ENCODE measurements around the gene SYDE1. TPM values are rescaled to one million over a fixed set of nuclear protein-coding genes. Genes with fewer than 3 reads are reported as not detected.

Gene SYDE1
- total and polyA plus RNA-seq, 9 donors, result 9.4 to 61.9 (median 31.2) TPM

DNA sequence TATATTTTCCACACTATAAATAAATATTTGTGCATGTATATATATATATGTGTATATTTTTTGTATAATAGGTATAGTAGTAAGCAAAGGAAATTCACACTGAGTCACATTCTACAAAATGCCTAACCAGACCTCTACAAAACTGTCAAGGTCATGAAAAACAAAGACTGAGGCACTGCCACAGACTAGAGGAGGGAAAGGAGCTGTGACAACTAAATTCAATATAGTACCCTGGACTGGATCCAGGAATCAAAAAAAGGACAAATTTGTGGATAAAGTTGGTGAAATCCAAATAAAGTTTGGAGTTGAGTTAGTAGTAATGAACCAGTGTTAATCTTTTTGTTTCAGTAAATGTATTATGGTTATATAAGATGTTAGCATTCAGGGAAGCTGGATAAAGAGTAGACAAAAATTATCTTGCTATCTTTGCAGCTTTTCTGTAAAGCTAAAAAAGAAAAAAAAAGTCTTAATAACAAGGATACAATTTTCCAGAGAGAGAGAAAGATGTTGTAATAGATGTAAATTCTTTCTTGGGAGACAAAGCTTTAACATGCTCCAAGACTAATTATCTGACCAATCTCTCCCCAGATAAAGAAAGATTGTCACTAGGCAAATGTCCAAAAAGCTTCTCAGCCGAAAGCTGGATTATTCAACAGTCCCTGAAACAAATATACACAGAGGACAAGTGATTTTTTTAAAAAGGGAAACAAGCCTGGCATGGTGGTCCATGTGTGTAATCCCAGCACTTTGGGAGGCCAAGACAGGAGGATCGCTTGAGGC is 19.1 kb downstream of the SYDE1 start:
- H3K9me3 ChIP-seq, result no peaks in the 10 kb centered on the region
- H3K27me3 ChIP-seq, result no peaks in the 10 kb centered on the region
- H3K36me3 ChIP-seq, result no peaks in the 10 kb centered on the region
- H3K4me1 ChIP-seq (ENCODE audit: insufficient read depth), result peaks cover 10% of the 10 kb centered on the region
- H3K4me3 ChIP-seq, result peak overlapping the region; percentile 89
- peak overlapping the region in 1 of 2 donors; percentile 94 for H3K27ac ChIP-seq
- 62 to 74% (median 70%) methylated on average over 2 of the region's 2 CpGs for WGBS, 3 donors
- no peak for TF ChIP-seq POLR2A (IDR thresholded peaks at IDR 0.05)
- TF ChIP-seq, protein P1, sequence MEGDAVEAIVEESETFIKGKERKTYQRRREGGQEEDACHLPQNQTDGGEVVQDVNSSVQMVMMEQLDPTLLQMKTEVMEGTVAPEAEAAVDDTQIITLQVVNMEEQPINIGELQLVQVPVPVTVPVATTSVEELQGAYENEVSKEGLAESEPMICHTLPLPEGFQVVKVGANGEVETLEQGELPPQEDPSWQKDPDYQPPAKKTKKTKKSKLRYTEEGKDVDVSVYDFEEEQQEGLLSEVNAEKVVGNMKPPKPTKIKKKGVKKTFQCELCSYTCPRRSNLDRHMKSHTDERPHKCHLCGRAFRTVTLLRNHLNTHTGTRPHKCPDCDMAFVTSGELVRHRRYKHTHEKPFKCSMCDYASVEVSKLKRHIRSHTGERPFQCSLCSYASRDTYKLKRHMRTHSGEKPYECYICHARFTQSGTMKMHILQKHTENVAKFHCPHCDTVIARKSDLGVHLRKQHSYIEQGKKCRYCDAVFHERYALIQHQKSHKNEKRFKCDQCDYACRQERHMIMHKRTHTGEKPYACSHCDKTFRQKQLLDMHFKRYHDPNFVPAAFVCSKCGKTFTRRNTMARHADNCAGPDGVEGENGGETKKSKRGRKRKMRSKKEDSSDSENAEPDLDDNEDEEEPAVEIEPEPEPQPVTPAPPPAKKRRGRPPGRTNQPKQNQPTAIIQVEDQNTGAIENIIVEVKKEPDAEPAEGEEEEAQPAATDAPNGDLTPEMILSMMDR (IDR thresholded peaks at IDR 0.05), result no peak
- no peak for TF ChIP-seq EP300 (IDR thresholded peaks at IDR 0.05)
- DNase-seq, result no peak
- intact Hi-C loops (cut with DNase I), result no loop called here

DNA sequence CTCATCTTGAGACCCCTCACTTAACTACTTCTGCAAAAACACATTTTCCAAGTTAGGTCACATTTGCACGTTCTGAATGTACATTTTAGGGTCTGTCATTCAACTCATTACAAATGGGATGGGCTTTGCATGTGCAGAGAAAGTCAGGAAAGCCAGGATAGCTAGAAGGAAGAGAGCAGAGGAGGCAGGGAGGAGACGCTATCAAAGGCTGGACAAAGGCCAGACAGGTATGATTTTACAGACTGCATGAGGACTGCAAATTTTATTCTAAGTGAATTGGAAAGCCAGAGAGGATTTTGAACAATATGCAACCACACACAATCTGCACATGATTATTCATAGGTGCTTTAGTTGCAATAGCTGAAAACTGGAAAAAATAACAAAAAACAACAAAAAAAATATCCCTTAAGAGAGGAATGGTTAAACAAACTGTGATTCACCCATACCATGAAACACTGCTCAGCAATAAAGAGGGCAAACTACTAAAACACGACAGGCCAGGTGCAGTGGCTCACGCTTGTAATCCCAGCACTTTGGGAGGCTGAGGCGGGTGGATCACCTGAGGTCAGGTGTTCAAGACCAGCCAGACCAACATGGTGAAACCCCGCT is 21.1 kb downstream of the SYDE1 start:
- H3K4me1 ChIP-seq (ENCODE audit: insufficient read depth), result peaks cover 10% of the 10 kb centered on the region
- WGBS, 3 donors, result 58 to 66% (median 66%) methylated on average over 6 of the region's 6 CpGs
- no peak for TF ChIP-seq POLR2A (IDR thresholded peaks at IDR 0.05)
- TF ChIP-seq, protein P1 (IDR thresholded peaks at IDR 0.05), result no peak
- no peak for TF ChIP-seq EP300 (IDR thresholded peaks at IDR 0.05)

DNA sequence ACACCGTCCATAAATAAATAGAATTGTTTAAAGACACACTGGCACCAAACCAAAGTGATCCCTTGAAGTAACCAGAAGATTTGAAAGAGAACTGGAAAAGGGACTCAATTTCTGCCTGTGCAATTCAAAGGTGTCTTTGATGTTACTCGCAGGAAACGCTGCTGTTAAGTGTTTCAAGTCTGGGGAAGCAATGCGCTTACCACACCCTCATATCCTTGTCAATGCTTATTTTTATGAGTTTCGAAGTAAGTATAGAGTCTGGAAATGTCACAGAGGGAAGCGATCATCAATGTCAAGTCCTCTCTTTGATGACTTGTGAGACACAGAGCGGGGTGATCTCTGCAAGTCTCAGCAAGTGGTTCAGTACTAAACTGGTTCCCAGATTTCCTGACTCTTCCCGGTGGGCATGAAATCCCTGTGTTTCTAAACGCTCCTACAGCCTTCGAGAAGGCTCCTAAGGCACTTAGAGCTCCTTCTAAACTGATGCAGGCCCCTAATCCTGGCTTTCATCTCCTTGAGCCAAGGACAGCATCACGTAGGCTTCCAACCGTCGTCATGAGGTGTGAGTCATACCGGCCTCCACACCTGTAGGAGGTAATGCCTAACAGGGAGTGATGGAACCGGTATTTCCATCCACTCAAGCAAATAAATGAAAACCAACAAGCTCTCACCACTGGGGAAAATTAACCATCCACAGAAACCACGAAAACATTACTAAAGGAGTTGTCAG is 22.8 kb downstream of the SYDE1 start:
- no peaks in the 10 kb centered on the region for H3K4me1 ChIP-seq (ENCODE audit: insufficient read depth)
- DNase-seq, result no peak
- intact Hi-C loops (cut with DNase I), result no loop called here
- H3K27me3 ChIP-seq, result no peaks in the 10 kb centered on the region
- H3K9me3 ChIP-seq, result no peaks in the 10 kb centered on the region
- TF ChIP-seq, protein P1 (IDR thresholded peaks at IDR 0.05), result no peak
- no peak for TF ChIP-seq POLR2A (IDR thresholded peaks at IDR 0.05)
- no peak for TF ChIP-seq EP300 (IDR thresholded peaks at IDR 0.05)
- H3K4me3 ChIP-seq, result no peak overlapping the region
- 66 to 72% (median 71%) methylated on average over 16 of the region's 16 CpGs for WGBS, 3 donors
- no peaks in the 10 kb centered on the region for H3K36me3 ChIP-seq
- H3K27ac ChIP-seq, result no peak overlapping the region

More for the DNA sequence above, 21.1 kb downstream of the SYDE1 start:
- no peaks in the 10 kb centered on the region for H3K27me3 ChIP-seq
- DNase-seq, result no peak
- no peaks in the 10 kb centered on the region for H3K36me3 ChIP-seq
- H3K4me3 ChIP-seq, result no peak overlapping the region
- no peak overlapping the region for H3K27ac ChIP-seq
- no peaks in the 10 kb centered on the region for H3K9me3 ChIP-seq
- intact Hi-C loops (cut with DNase I), result no loop called here

DNA sequence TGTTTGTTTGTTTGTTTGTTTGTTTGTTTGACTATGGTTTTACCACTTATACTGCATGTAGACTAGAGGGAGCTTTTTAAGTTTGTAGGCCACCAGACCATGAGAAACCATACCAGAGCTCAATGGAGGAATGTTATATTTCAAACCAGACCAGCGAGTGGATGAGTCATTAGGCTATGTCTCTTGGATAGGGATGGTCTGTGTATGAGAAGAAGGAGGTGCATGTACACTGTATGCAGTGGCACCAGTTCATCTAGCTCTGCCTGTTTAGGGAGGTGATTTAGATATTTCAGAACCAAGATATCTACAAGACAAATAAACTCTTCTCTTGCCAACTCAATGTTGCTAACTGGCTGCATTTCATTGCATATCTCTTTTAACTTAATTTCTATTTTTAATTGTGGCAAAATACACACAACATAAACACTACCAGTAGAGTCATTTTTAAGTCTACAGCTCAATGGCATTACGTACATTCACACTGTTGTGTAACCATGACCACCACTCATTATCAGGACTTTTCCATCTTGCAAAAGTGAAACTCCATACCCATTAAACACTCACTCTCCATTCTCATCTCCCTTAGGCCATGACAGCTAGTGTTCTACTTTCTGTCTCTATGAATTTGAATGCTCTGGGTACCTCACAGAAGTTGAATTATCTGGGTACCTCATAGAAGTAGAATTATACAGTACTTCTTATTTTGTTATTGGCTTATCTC is 29.2 kb downstream of the SYDE1 start:
- intact Hi-C loops (cut with DNase I), result no loop called here
- Histone ChIP-seq H3K9me3 (no peaks in the 10 kb centered on the region), H3K27ac (no peak overlapping the region), H3K4me1 (ENCODE audit: insufficient read depth) (no peaks in the 10 kb centered on the region), H3K27me3 (no peaks in the 10 kb centered on the region), H3K4me3 (no peak overlapping the region), H3K36me3 (no peaks in the 10 kb centered on the region)
- TF ChIP-seq POLR2A (IDR thresholded peaks at IDR 0.05) (no peak), EP300 (IDR thresholded peaks at IDR 0.05) (no peak)
- TF ChIP-seq, protein P1 (IDR thresholded peaks at IDR 0.05), result no peak
- no peak for DNase-seq
- WGBS, 3 donors, result 41 to 73% (median 55%) methylated on average over 2 of the region's 2 CpGs
